SK-N-SH treated with all-trans-retinoic acid at 6 μM for 48 hours (cell line): ENCODE results near the gene NPAS2.

Experiments
- ARNTL ChIP-seq: fragments of 450-650 bp; formaldehyde crosslinking; IDR thresholded peaks from 2 replicates; pipeline ENCODE4 v1.5.0; 2020; ENCODE audit warnings: low read depth, mild to moderate bottlenecking, moderate library complexity, borderline replicate concordance
- CREB5 ChIP-seq: fragments of 250-450 bp; sonication (Bioruptor Pico); IDR thresholded peaks from 2 replicates; pipeline ENCODE4 v1.5.1; 2020; ENCODE audit warnings: low read depth, mild to moderate bottlenecking, moderate library complexity
- ESRRG ChIP-seq: fragments of 250-450 bp; sonication (Bioruptor Pico); IDR thresholded peaks from 2 replicates; pipeline ENCODE4 v1.6.1; 2021; ENCODE audit warnings: mild to moderate bottlenecking
- GLIS3 ChIP-seq: fragments of 250-450 bp; sonication (Bioruptor Pico); IDR thresholded peaks from 2 replicates; pipeline ENCODE4 v1.5.0; 2020; ENCODE audit warnings: mild to moderate bottlenecking, moderate library complexity
- ISL1 ChIP-seq: fragments of 250-450 bp; sonication (Bioruptor Pico); IDR thresholded peaks from 2 replicates; pipeline ENCODE4 v2.1.2; 2022; ENCODE audit warnings: mild to moderate bottlenecking, moderate library complexity
- OSR1 ChIP-seq: fragments of 250-450 bp; sonication (Bioruptor Pico); IDR thresholded peaks from 2 replicates; pipeline ENCODE4 v1.8.0; 2022; ENCODE audit warnings: moderate library complexity, mild to moderate bottlenecking, inconsistent platforms
- RARB ChIP-seq: fragments of 250-450 bp; sonication (Bioruptor Pico); IDR thresholded peaks from 2 replicates; pipeline ENCODE4 v1.8.0; 2021; ENCODE audit warnings: mild to moderate bottlenecking, moderate library complexity
- SNAI2 ChIP-seq: fragments of 250-450 bp; sonication (Bioruptor Pico); IDR thresholded peaks from 2 replicates; pipeline ENCODE4 v1.5.0; 2020; ENCODE audit warnings: mild to moderate bottlenecking, moderate library complexity
- TSHZ2 ChIP-seq: fragments of 250-450 bp; sonication (Bioruptor Pico); IDR thresholded peaks from 2 replicates; pipeline ENCODE4 v1.5.0; 2020; ENCODE audit warnings: mild to moderate bottlenecking, moderate library complexity
- ZFP3 ChIP-seq: fragments of 250-450 bp; sonication (Bioruptor Pico); IDR thresholded peaks from 2 replicates; pipeline ENCODE4 v1.5.0; 2020; ENCODE audit warnings: mild to moderate bottlenecking, moderate library complexity
- ZNF565 ChIP-seq: fragments of 450-650 bp; formaldehyde crosslinking; conservative IDR thresholded peaks from 2 replicates; pipeline ENCODE4 v1.5.0; 2020; ENCODE audit warnings: low read depth, mild to moderate bottlenecking, moderate library complexity
- ZNF70 ChIP-seq: fragments of 450-650 bp; formaldehyde crosslinking; IDR thresholded peaks from 2 replicates; pipeline ENCODE4 v1.5.0; 2020; ENCODE audit warnings: mild to moderate bottlenecking, moderate library complexity
- TF ChIP-seq, protein P1 (sequence below): fragments of 250-450 bp; sonication (Bioruptor Pico); IDR thresholded peaks from 2 replicates; pipeline ENCODE4 v1.8.0; 2020; ENCODE audit warnings: mild to moderate bottlenecking, moderate library complexity, borderline replicate concordance

GRCh38 chr2:100882645-100883613, 63.0 kb downstream of the NPAS2 start:
- TF ChIP-seq ESRRG = no peak
- no peak for TF ChIP-seq ZNF70 (CRISPR knock-in tag)
- TF ChIP-seq GLIS3 = no peak
- TF ChIP-seq CREB5 = no peak
- no peak for TF ChIP-seq ISL1 (CRISPR knock-in tag)
- TF ChIP-seq ZFP3 (CRISPR knock-in tag) = no peak
- TF ChIP-seq OSR1 (CRISPR knock-in tag) = no peak
- TF ChIP-seq RARB (CRISPR knock-in tag) = no peak
- TF ChIP-seq ZNF565 (CRISPR knock-in tag) = no peak
- TF ChIP-seq SNAI2 = no peak
- TF ChIP-seq, protein P1, sequence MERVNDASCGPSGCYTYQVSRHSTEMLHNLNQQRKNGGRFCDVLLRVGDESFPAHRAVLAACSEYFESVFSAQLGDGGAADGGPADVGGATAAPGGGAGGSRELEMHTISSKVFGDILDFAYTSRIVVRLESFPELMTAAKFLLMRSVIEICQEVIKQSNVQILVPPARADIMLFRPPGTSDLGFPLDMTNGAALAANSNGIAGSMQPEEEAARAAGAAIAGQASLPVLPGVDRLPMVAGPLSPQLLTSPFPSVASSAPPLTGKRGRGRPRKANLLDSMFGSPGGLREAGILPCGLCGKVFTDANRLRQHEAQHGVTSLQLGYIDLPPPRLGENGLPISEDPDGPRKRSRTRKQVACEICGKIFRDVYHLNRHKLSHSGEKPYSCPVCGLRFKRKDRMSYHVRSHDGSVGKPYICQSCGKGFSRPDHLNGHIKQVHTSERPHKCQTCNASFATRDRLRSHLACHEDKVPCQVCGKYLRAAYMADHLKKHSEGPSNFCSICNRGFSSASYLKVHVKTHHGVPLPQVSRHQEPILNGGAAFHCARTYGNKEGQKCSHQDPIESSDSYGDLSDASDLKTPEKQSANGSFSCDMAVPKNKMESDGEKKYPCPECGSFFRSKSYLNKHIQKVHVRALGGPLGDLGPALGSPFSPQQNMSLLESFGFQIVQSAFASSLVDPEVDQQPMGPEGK (CRISPR knock-in tag) = no peak
- TF ChIP-seq TSHZ2 = no peak
- TF ChIP-seq ARNTL = no peak
